Nephron (organoid): ENCODE results near the gene ALK.

Source experiments
- H3K27ac Mint-ChIP-seq, 3 experiments: 2 replicates each; pipeline ENCODE4 v1.8.0; 2020; ENCODE audit warnings: mixed read lengths in 3 of 3, mild to moderate bottlenecking in 2 of 3, moderate library complexity in 1 of 3
- H3K27me3 Mint-ChIP-seq: 2 replicates; pipeline ENCODE4 v1.8.0; 2021; ENCODE audit warnings: low read depth, mild to moderate bottlenecking, moderate library complexity, mixed read lengths
- H3K36me3 Mint-ChIP-seq: 2 replicates; pipeline ENCODE4 v1.8.0; 2020; ENCODE audit warnings: low read depth, mixed read lengths
- H3K4me1 Mint-ChIP-seq: 2 replicates; pipeline ENCODE4 v1.8.0; 2020; ENCODE audit warnings: mixed read lengths
- H3K4me3 Mint-ChIP-seq, 3 experiments: 2 replicates each; pipeline ENCODE4 v1.8.0; 2020; ENCODE audit warnings: mild to moderate bottlenecking in 3 of 3, mixed read lengths in 3 of 3, moderate library complexity in 2 of 3
- H3K9me3 Mint-ChIP-seq: 2 replicates; pipeline ENCODE4 v1.8.0; 2020; ENCODE audit warnings: mixed read lengths
- TF ChIP-seq, protein P1 (sequence below), 3 experiments: fragments of 200-600 bp; sonication (generic); IDR thresholded peaks; one replicate each; pipeline ENCODE4 v1.5.0; 2021; ENCODE audit warnings: antibody characterized with exemption in 3 of 3; ENCODE audit not compliant: unreplicated experiment in 3 of 3

ALK gene

GRCh38 chr2:29430382-29431112 lies 490.8 kb downstream of the ALK start:
- Mint-ChIP-seq H3K9me3 (no peaks in the 10 kb centered on the region), H3K4me3 (no peak overlapping the region), H3K27ac (no peak overlapping the region), H3K4me1 (no peaks in the 10 kb centered on the region), H3K27me3 (no peaks in the 10 kb centered on the region), H3K36me3 (no peaks in the 10 kb centered on the region)
- TF ChIP-seq, protein P1, sequence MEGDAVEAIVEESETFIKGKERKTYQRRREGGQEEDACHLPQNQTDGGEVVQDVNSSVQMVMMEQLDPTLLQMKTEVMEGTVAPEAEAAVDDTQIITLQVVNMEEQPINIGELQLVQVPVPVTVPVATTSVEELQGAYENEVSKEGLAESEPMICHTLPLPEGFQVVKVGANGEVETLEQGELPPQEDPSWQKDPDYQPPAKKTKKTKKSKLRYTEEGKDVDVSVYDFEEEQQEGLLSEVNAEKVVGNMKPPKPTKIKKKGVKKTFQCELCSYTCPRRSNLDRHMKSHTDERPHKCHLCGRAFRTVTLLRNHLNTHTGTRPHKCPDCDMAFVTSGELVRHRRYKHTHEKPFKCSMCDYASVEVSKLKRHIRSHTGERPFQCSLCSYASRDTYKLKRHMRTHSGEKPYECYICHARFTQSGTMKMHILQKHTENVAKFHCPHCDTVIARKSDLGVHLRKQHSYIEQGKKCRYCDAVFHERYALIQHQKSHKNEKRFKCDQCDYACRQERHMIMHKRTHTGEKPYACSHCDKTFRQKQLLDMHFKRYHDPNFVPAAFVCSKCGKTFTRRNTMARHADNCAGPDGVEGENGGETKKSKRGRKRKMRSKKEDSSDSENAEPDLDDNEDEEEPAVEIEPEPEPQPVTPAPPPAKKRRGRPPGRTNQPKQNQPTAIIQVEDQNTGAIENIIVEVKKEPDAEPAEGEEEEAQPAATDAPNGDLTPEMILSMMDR (IDR thresholded peaks at IDR 0.05; ENCODE audit: unreplicated experiment in 3 of 3), result no peak

DNA sequence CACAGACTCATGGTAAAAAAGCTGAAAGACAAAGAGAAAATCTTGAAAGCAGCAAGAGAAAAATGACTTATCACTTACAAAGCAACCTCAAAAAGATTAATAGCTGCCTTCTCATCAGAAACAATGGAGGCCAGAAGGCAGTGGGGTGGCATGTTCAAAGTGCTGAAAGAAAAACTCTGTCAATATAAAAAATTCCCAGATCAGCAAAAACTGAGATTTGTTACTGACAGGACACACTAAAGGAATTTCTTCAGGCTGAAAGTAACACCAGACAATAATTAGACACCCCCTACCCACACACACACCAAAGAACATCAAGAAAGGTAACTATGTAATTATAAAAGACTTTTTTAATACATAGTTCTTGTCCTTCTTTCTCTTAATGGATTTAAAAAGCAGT lies 495.0 kb downstream of the ALK start:
- no peak overlapping the region for H3K27ac Mint-ChIP-seq
- H3K27me3 Mint-ChIP-seq, result peaks cover 3% of the 10 kb centered on the region
- no peaks in the 10 kb centered on the region for H3K9me3 Mint-ChIP-seq
- no peaks in the 10 kb centered on the region for H3K36me3 Mint-ChIP-seq
- H3K4me3 Mint-ChIP-seq, result no peak overlapping the region
- H3K4me1 Mint-ChIP-seq, result peaks cover 16% of the 10 kb centered on the region
- TF ChIP-seq, protein P1 (IDR thresholded peaks at IDR 0.05; ENCODE audit: unreplicated experiment in 3 of 3), result no peak

DNA sequence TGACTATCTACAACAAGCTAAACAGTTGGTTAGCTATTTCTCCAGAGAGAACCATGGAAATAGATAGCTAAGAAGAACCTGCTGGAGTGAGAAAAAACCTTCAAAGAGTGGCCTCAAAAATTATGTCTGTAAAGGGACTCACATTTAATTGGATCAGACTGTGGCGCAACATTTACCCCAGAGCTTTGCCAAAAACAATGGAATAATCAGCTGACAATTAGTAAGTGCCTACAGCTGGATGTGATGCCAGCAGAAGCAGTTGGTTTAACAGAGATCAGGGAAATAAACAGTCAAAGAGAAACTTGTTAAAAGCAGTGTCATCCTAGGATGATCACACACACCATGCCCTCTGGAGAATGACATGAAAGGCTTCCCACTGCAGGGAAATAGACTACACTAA lies 495.5 kb downstream of the ALK start:
- no peaks in the 10 kb centered on the region for H3K36me3 Mint-ChIP-seq
- TF ChIP-seq, protein P1 (IDR thresholded peaks at IDR 0.05; ENCODE audit: unreplicated experiment in 3 of 3), result no peak
- H3K27me3 Mint-ChIP-seq, result peaks cover 3% of the 10 kb centered on the region
- H3K9me3 Mint-ChIP-seq, result no peaks in the 10 kb centered on the region
- peaks cover 20% of the 10 kb centered on the region for H3K4me1 Mint-ChIP-seq
- no peak overlapping the region for H3K27ac Mint-ChIP-seq
- no peak overlapping the region for H3K4me3 Mint-ChIP-seq

DNA sequence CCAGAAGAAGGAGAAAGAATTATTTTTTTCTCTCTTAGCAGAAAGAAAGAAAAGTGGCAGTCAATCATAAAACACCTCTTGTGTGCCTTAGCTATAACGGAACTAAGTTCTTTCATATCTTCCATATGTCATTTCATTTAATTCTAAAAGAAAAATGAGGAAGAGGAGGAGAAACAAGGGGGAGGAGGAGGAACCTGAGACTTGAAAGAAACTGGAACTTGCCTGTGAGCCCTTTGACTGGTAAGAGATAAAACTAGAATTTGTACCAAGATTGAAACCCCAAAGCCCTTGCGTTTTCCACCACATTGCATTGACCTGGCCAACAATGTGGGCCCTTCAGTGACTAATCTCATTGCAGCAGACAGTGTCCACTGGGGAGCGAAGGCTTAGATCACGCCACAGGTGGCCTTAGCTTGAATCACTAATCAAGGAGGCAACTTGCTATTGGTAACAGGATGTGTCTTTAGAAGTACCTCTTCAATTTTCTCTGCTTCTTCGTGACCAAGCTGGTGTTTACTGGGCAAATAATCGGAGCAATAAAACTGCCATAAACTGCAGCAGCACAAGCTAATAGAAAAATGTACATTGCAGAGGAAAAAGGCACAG lies 498.2 kb downstream of the ALK start:
- no peaks in the 10 kb centered on the region for H3K36me3 Mint-ChIP-seq
- peaks cover 37% of the 10 kb centered on the region for H3K4me1 Mint-ChIP-seq
- H3K4me3 Mint-ChIP-seq, result no peak overlapping the region
- TF ChIP-seq, protein P1 (IDR thresholded peaks at IDR 0.05; ENCODE audit: unreplicated experiment in 3 of 3), result no peak
- no peaks in the 10 kb centered on the region for H3K9me3 Mint-ChIP-seq
- H3K27ac Mint-ChIP-seq, result no peak overlapping the region
- H3K27me3 Mint-ChIP-seq, result peaks cover 3% of the 10 kb centered on the region

DNA sequence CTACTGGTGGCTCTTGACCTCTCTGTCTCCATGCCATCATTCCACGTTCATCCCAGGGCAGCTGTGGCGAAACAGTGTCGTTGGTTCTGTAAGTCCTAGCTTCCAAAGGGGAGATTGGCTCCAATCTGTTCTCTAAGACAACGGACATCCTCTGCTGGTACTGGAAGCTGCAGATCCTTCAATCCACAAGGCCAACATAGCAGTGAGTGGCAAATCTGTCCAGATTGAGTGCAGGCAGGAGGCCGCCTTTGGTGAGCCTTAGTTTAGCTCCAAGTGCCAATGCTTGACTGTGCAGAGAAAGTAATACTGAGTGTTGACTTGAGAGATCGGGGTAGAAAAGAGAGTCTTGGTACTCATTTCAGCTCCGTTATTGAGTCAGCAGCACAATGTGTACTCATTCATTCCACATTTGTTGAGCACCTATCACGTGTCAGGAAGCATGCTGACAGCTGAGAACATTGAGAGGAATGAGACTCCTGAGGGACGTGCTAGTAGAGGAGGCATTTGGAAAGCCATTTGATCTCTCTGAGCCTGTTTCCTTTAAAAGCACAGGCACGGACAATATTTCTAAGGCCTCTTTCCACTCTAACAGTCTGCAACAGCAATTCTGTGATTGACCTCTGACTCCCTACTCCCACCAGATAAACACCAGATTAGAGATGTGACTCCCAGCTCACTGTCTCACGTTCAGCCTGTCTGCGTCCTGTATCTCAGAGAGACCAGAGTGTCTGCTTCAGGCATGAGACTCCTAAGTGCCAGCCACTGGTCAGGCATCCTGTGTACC lies 500.2 kb downstream of the ALK start:
- Mint-ChIP-seq H3K9me3 (no peaks in the 10 kb centered on the region), H3K4me1 (peaks cover 42% of the 10 kb centered on the region), H3K27me3 (peaks cover 9% of the 10 kb centered on the region), H3K4me3 (peak overlapping the region in 1 of 3 experiments; percentile 19), H3K27ac (peak overlapping the region; percentile 46 to 66 (median 55)), H3K36me3 (no peaks in the 10 kb centered on the region)
- TF ChIP-seq, protein P1 (IDR thresholded peaks at IDR 0.05; ENCODE audit: unreplicated experiment in 3 of 3), result no peak
